Prostate gland (tissue), 2 donors: ENCODE data around the gene WASF3.

Source experiments
- POLR2A ChIP-seq: fragments of 450-650 bp; IDR thresholded peaks from one replicate; pipeline ENCODE4 v1.6.1; 2016; ENCODE audit warnings: antibody characterized with exemption, mild to moderate bottlenecking
- POLR2AphosphoS5 ChIP-seq: sonication (generic); formaldehyde crosslinking; IDR thresholded peaks from one replicate; pipeline ENCODE4 v1.6.1; 2017; ENCODE audit warnings: antibody characterized with exemption
- TF ChIP-seq, protein P1 (sequence below), 4 experiments: fragments of 200-600 bp in 2 of 4; fragments of 450-650 bp in 2 of 4; sonication (generic) in 2 of 4; IDR thresholded peaks; 1 replicate in 3 of 4; 2 replicates in 1 of 4; pipeline ENCODE4 v1.5.1; 2016 to 2019; ENCODE audit warnings: antibody characterized with exemption in 4 of 4, mild to moderate bottlenecking in 2 of 4, moderate library complexity in 2 of 4

DNA sequence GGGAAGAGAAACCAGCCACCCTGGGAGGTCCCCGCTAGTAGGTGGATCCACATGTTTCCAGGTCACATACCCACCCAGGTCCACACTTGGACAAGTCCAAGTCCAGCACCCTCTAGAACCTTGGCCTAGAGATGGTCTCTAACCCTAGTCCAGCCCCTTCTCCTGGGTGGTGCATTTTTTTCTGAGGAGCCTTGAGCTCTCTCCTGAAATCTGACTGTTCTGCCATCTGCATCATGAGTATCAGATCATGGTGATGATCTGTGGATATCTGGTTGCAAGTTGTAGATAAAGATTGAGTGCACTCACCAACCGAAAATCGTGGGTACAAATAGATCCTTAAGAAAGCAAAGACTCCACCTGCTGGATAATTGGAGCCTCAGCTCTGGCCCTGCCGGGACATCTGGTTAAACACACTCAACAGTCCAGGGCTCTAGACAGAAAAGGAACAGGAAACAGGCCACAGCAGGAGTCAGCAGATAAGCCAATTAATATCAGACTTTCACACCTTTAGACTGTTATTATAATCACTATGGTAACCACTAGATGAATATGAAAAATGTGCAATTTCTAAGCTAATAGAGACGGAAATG, 162.0 kb downstream of the WASF3 start:
- TF ChIP-seq POLR2AphosphoS5 (no peak), POLR2A (no peak)
- TF ChIP-seq, protein P1, sequence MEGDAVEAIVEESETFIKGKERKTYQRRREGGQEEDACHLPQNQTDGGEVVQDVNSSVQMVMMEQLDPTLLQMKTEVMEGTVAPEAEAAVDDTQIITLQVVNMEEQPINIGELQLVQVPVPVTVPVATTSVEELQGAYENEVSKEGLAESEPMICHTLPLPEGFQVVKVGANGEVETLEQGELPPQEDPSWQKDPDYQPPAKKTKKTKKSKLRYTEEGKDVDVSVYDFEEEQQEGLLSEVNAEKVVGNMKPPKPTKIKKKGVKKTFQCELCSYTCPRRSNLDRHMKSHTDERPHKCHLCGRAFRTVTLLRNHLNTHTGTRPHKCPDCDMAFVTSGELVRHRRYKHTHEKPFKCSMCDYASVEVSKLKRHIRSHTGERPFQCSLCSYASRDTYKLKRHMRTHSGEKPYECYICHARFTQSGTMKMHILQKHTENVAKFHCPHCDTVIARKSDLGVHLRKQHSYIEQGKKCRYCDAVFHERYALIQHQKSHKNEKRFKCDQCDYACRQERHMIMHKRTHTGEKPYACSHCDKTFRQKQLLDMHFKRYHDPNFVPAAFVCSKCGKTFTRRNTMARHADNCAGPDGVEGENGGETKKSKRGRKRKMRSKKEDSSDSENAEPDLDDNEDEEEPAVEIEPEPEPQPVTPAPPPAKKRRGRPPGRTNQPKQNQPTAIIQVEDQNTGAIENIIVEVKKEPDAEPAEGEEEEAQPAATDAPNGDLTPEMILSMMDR (IDR thresholded peaks at IDR 0.05), result no peak
